ENCODE measurements around the gene ARPP21. TPM values are rescaled to one million over a fixed set of nuclear protein-coding genes. Genes with fewer than 3 reads are reported as not detected.

Gene ARPP21
- polyA plus RNA-seq, 3 donors: not detected

DNA sequence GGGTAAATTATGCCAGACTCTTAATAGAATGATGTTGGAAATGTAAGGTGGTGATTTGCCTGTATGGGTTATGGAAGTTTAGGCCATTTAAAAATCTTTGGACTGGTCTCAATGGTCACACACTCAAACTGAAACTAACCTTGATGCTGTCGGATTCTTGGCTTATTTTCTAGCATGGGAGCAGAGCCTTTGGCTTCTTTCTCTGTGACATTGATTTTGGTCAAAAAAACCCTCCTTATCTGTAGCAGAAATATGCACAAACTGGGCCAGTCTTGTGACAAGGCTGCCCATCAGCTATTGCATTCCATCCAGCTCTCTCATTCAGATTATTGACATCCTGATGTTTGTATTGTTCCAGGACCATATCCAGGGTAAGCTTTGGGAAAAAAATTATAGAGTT lies 35.9 kb downstream of the ARPP21 start:
- Histone ChIP-seq H3K4me1 (ENCODE audit: control insufficient read depth in 1 of 2, insufficient read depth in 2 of 2, low read length in 2 of 2) (no peaks in the 10 kb centered on the region), H3K27ac (ENCODE audit: low read depth in 1 of 2, low read length in 2 of 2) (no peak overlapping the region), H3K4me3 (replicated peaks in 1 of 3; ENCODE audit: low read depth in 2 of 3, low read length in 3 of 3) (no peak overlapping the region), H3K9ac (ENCODE audit: insufficient read depth, low read length, poor library complexity, severe bottlenecking) (no peak overlapping the region), H4K20me1 (ENCODE audit: insufficient read depth, low read length) (no peaks in the 10 kb centered on the region), H3K36me3 (replicated peaks in 1 of 2; ENCODE audit: control insufficient read depth in 1 of 2, insufficient read depth in 2 of 2, low read length in 2 of 2) (no peaks in the 10 kb centered on the region), H2AFZ (ENCODE audit: insufficient read depth, low read depth, low read length, poor library complexity, severe bottlenecking) (no peak overlapping the region), H3K9me3 (replicated peaks in 1 of 2; ENCODE audit: control insufficient read depth in 1 of 2, insufficient read depth in 1 of 2, low read length in 2 of 2) (no peaks in the 10 kb centered on the region), H3K27me3 (ENCODE audit: control insufficient read depth in 2 of 2, insufficient read depth in 2 of 2, low read length in 2 of 2) (no peaks in the 10 kb centered on the region), H3K79me2 (ENCODE audit: insufficient read depth, low read length) (no peaks in the 10 kb centered on the region), H3K4me2 (replicated peaks; ENCODE audit: extremely low read depth, low read length, poor library complexity, severe bottlenecking) (no peak overlapping the region)
- Mint-ChIP-seq H3K27ac (no peak overlapping the region), H3K4me1 (no peaks in the 10 kb centered on the region), H3K4me3 (peak overlapping the region in 1 of 2 donors; percentile 3), H3K27me3 (ENCODE audit: low read depth in 3 of 3) (no peaks in the 10 kb centered on the region), H3K36me3 (no peaks in the 10 kb centered on the region), H3K9me3 (peaks cover 0 to 2% (median 0%) of the 10 kb centered on the region in 7 donors)
- intact Hi-C loops (cut with micrococcal nuclease): no loop called here
- DNase-seq: no peak
- WGBS (ENCODE audit: insufficient coverage): no CpG with 5 or more reads among the region's 1 CpG
- TF ChIP-seq, protein P1, sequence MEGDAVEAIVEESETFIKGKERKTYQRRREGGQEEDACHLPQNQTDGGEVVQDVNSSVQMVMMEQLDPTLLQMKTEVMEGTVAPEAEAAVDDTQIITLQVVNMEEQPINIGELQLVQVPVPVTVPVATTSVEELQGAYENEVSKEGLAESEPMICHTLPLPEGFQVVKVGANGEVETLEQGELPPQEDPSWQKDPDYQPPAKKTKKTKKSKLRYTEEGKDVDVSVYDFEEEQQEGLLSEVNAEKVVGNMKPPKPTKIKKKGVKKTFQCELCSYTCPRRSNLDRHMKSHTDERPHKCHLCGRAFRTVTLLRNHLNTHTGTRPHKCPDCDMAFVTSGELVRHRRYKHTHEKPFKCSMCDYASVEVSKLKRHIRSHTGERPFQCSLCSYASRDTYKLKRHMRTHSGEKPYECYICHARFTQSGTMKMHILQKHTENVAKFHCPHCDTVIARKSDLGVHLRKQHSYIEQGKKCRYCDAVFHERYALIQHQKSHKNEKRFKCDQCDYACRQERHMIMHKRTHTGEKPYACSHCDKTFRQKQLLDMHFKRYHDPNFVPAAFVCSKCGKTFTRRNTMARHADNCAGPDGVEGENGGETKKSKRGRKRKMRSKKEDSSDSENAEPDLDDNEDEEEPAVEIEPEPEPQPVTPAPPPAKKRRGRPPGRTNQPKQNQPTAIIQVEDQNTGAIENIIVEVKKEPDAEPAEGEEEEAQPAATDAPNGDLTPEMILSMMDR (IDR thresholded peaks at IDR 0.05): no peak

DNA sequence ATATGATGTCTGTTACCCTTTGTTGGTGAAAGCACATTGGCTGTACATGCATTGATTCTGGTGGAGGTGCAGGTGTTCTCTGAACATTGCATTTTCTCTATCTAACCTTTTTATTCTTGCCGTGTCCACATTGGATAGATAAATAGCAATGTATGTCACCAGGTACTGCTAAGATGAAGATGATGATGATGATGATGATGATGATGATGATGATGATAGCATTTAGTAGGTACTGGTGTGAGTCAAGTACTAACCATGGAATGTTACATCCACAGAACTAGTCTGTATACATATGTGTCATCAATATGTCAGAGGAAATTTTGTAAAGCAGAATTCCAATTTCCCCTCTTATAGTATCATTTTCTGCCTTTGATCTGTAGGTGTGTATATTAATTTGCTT lies 36.3 kb downstream of the ARPP21 start:
- Mint-ChIP-seq H3K4me1 (peaks cover 1% of the 10 kb centered on the region), H3K27me3 (ENCODE audit: low read depth in 3 of 3) (no peaks in the 10 kb centered on the region), H3K4me3 (no peak overlapping the region), H3K9me3 (peaks cover 0 to 2% (median 0%) of the 10 kb centered on the region in 7 donors), H3K27ac (no peak overlapping the region), H3K36me3 (no peaks in the 10 kb centered on the region)
- Histone ChIP-seq H3K4me1 (ENCODE audit: control insufficient read depth in 1 of 2, insufficient read depth in 2 of 2, low read length in 2 of 2) (peaks cover under 1 to 2% of the 10 kb centered on the region in 2 donors), H3K9me3 (replicated peaks in 1 of 2; ENCODE audit: control insufficient read depth in 1 of 2, insufficient read depth in 1 of 2, low read length in 2 of 2) (no peaks in the 10 kb centered on the region), H3K4me2 (replicated peaks; ENCODE audit: extremely low read depth, low read length, poor library complexity, severe bottlenecking) (no peak overlapping the region), H3K9ac (ENCODE audit: insufficient read depth, low read length, poor library complexity, severe bottlenecking) (no peak overlapping the region), H3K36me3 (replicated peaks in 1 of 2; ENCODE audit: control insufficient read depth in 1 of 2, insufficient read depth in 2 of 2, low read length in 2 of 2) (no peaks in the 10 kb centered on the region), H3K27me3 (ENCODE audit: control insufficient read depth in 2 of 2, insufficient read depth in 2 of 2, low read length in 2 of 2) (no peaks in the 10 kb centered on the region), H3K27ac (ENCODE audit: low read depth in 1 of 2, low read length in 2 of 2) (no peak overlapping the region), H4K20me1 (ENCODE audit: insufficient read depth, low read length) (no peaks in the 10 kb centered on the region), H2AFZ (ENCODE audit: insufficient read depth, low read depth, low read length, poor library complexity, severe bottlenecking) (no peak overlapping the region), H3K4me3 (replicated peaks in 1 of 3; ENCODE audit: low read depth in 2 of 3, low read length in 3 of 3) (no peak overlapping the region), H3K79me2 (ENCODE audit: insufficient read depth, low read length) (no peaks in the 10 kb centered on the region)
- WGBS (ENCODE audit: insufficient coverage): no CpG with 5 or more reads among the region's 1 CpG
- intact Hi-C loops (cut with micrococcal nuclease): no loop called here
- TF ChIP-seq, protein P1 (IDR thresholded peaks at IDR 0.05): no peak
- no peak for DNase-seq
